B cell (primary cell): ENCODE data around the gene KIF16B. TPM values are rescaled to one million over a fixed set of nuclear protein-coding genes. Genes with fewer than 3 reads are reported as not detected.

Experiments
- ATAC-seq: fragments of 200-7000 bp; cut with Tn5 transposase; one replicate; pipeline ENCODE4 v1.10.0; 2021; ENCODE audit warnings: low read depth, mild to moderate bottlenecking, moderate number of reproducible peaks, moderate library complexity
- CTCF ChIA-PET: fragments of 350-600 bp; sonication (Branson Sonifier 250); formaldehyde crosslinking; loops from one replicate; lab custom pipeline; 2021; ENCODE audit warnings: antibody characterized with exemption, inconsistent platforms; lab: Charles Lee
- POLR2A ChIA-PET: fragments of 350-600 bp; sonication (Branson Sonifier 250); formaldehyde crosslinking; loops from one replicate; lab custom pipeline; 2021; ENCODE audit warnings: antibody characterized with exemption; lab: Charles Lee
- DNase-seq: peaks from one replicate; pipeline ENCODE4 v3.0.0; 2013
- H2AFZ ChIP-seq: 2 replicates; pipeline ENCODE4 v1.6.1; 2012; ENCODE audit warnings: mild to moderate bottlenecking, low read depth, low read length; ENCODE audit not compliant: insufficient read depth, poor library complexity, severe bottlenecking
- H3K27ac ChIP-seq, 2 donors: 1 replicate in 1 of 2; 2 replicates in 1 of 2; pipeline ENCODE4 v1.5.1; 2012 to 2013; ENCODE audit warnings: low read length in 2 of 2, mild to moderate bottlenecking in 2 of 2, moderate library complexity in 1 of 2
- H3K27me3 ChIP-seq, 4 experiments: fragments of 200-600 bp in 1 of 4; sonication (generic) in 1 of 4; replicated peaks in 1 of 4; 1 replicate in 2 of 4; 2 replicates in 2 of 4; pipeline versions ENCODE4 v1.6.1 to v1.7.0; 2013 to 2016; ENCODE audit warnings: low read length in 3 of 4, mild to moderate bottlenecking in 2 of 4, mixed read lengths in 1 of 4, moderate library complexity in 1 of 4; ENCODE audit not compliant: insufficient read depth in 4 of 4, control insufficient read depth in 3 of 4; ENCODE audit errors: control extremely low read depth in 1 of 4
- H3K36me3 ChIP-seq, 2 experiments: replicated peaks in 1 of 2; 1 replicate in 1 of 2; 2 replicates in 1 of 2; pipeline versions ENCODE4 v1.6.1 to v1.7.1; 2013; ENCODE audit warnings: low read length in 1 of 2; ENCODE audit not compliant: insufficient read depth in 2 of 2, control insufficient read depth in 1 of 2; ENCODE audit errors: control extremely low read depth in 1 of 2, extremely low read depth in 1 of 2
- H3K4me1 ChIP-seq, 2 donors: fragments of 200-600 bp in 1 of 2; sonication (generic) in 1 of 2; 1 replicate in 1 of 2; 2 replicates in 1 of 2; pipeline versions ENCODE4 v1.5.1 to v1.6.1; 2013 to 2017; ENCODE audit warnings: low read length in 2 of 2; ENCODE audit not compliant: control insufficient read depth in 2 of 2, insufficient read depth in 2 of 2
- H3K4me2 ChIP-seq: replicated peaks from 2 replicates; pipeline ENCODE3; 2012; ENCODE audit warnings: mild to moderate bottlenecking, low read depth, low read length; ENCODE audit not compliant: poor library complexity, severe bottlenecking
- H3K4me3 ChIP-seq, 5 experiments: fragments of 200-600 bp in 1 of 5; sonication (generic) in 1 of 5; 1 replicate in 3 of 5; 2 replicates in 2 of 5; pipeline versions ENCODE4 v1.5.1 to v1.7.0; 2011 to 2016; ENCODE audit warnings: low read length in 4 of 5, mild to moderate bottlenecking in 4 of 5, low read depth in 2 of 5, control low read depth in 1 of 5, moderate library complexity in 1 of 5; ENCODE audit not compliant: insufficient read depth in 1 of 5; ENCODE audit errors: control extremely low read depth in 1 of 5, extremely low read depth in 1 of 5
- H3K79me2 ChIP-seq: fragments of 200-600 bp; sonication (generic); one replicate; pipeline ENCODE4 v1.6.0; 2016; ENCODE audit warnings: low read length; ENCODE audit not compliant: control insufficient read depth, insufficient read depth
- H3K9ac ChIP-seq: fragments of 200-600 bp; sonication (generic); 2 replicates; pipeline ENCODE4 v1.6.1; 2017; ENCODE audit warnings: mild to moderate bottlenecking, low read length, moderate library complexity
- H3K9me3 ChIP-seq, 3 donors: one replicate each; pipeline versions ENCODE4 v1.6.1 to v1.7.1; 2013; ENCODE audit warnings: low read length in 2 of 3; ENCODE audit not compliant: control insufficient read depth in 2 of 3, insufficient read depth in 1 of 3; ENCODE audit errors: control extremely low read depth in 1 of 3
- H4K20me1 ChIP-seq: 2 replicates; pipeline ENCODE4 v1.6.0; 2012; ENCODE audit warnings: mild to moderate bottlenecking, low read length; ENCODE audit not compliant: insufficient read depth, control insufficient read depth, poor library complexity, severe bottlenecking
- H3K27ac Mint-ChIP-seq: one replicate; pipeline ENCODE4 v1.8.0; 2021; ENCODE audit warnings: mixed read lengths
- H3K27me3 Mint-ChIP-seq: one replicate; pipeline ENCODE4 v1.8.0; 2021; ENCODE audit warnings: mixed read lengths
- H3K4me1 Mint-ChIP-seq: one replicate; pipeline ENCODE4 v1.8.0; 2021; ENCODE audit warnings: mixed read lengths
- H3K4me3 Mint-ChIP-seq: one replicate; pipeline ENCODE4 v1.8.0; 2021; ENCODE audit warnings: mixed read lengths
- H3K9me3 Mint-ChIP-seq: one replicate; pipeline ENCODE4 v1.8.0; 2022; ENCODE audit warnings: mixed read lengths; ENCODE audit not compliant: insufficient read depth
- CTCF ChIP-seq: fragments of 200-600 bp; IDR thresholded peaks from one replicate; pipeline ENCODE4 v1.8.0; 2022; ENCODE audit warnings: antibody characterized with exemption, mild to moderate bottlenecking
- EZH2 ChIP-seq: IDR thresholded peaks from 2 replicates; pipeline ENCODE4 v1.6.1; 2012; ENCODE audit warnings: borderline replicate concordance, low read depth, mild to moderate bottlenecking, moderate library complexity, low read length; ENCODE audit not compliant: insufficient read depth, poor library complexity, severe bottlenecking
- WGBS: methylation state at CpG from one replicate; pipeline ENCODE4 v1.1.5; 2013; ENCODE audit warnings: missing lambda C conversion rate; ENCODE audit not compliant: insufficient coverage; 5-methylcytosine and 5-hydroxymethylcytosine counted together
- intact Hi-C: fragments of 100-400 bp; cut with micrococcal nuclease; formaldehyde crosslinking; loops from one replicate; pipeline ENCODE4 v1.10.0; 2022
- polyA plus RNA-seq: library from polyadenylated mRNA; depleted of rRNA; stranded (reverse); fragments of >200 nt; gene quantifications from 2 replicates; pipeline ENCODE4 v1.2.3, GENCODE V29; 2012
- total RNA-seq, 2 donors: library from RNA; stranded (reverse); fragments of 120-200 nt in 1 of 2; gene quantifications; 1 replicate in 1 of 2; 2 replicates in 1 of 2; pipeline versions ENCODE4 v1.2.3 to v1.2.4, GENCODE V29; 2013 to 2022

Gene KIF16B
- total and polyA plus RNA-seq, 2 donors (not counting 1 experiment from before 2014, with no cell fraction given) = 4.5 to 13.0 TPM

- TF ChIP-seq EZH2 (no peak), CTCF (no peak)
- Histone ChIP-seq H3K9me3 (no peaks in the 10 kb centered on the region), H3K27me3 (no peaks in the 10 kb centered on the region), H3K4me1 (no peaks in the 10 kb centered on the region), H3K4me3 (no peak overlapping the region), H3K79me2 (peaks cover 9% of the 10 kb centered on the region), H2AFZ (no peak overlapping the region), H3K4me2 (no peak overlapping the region), H4K20me1 (peaks cover 5% of the 10 kb centered on the region), H3K27ac (no peak overlapping the region), H3K36me3 (peaks cover 0 to 2% of the 10 kb centered on the region in 2 experiments), H3K9ac (no peak overlapping the region)
- Mint-ChIP-seq H3K4me1 (peaks cover 2% of the 10 kb centered on the region), H3K27me3 (no peaks in the 10 kb centered on the region), H3K4me3 (no peak overlapping the region), H3K27ac (no peak overlapping the region), H3K9me3 (no peaks in the 10 kb centered on the region)
- WGBS = 96% methylated on average over 4 of the region's 4 CpGs
- intact Hi-C loops = no loop called here
- no peak for DNase-seq
- no peak for ATAC-seq
- POLR2A ChIA-PET = no interaction called here
- CTCF ChIA-PET = no interaction called here
Observed at GRCh38 chr20:16544949-16545348, 28.3 kb downstream of the KIF16B start.

GRCh38 chr20:16542477-16542876, 30.8 kb downstream of the KIF16B start:
- H3K27ac Mint-ChIP-seq = no peak overlapping the region
- no peaks in the 10 kb centered on the region for H3K4me1 ChIP-seq
- H3K9me3 Mint-ChIP-seq = no peaks in the 10 kb centered on the region
- no peak overlapping the region for H3K4me3 Mint-ChIP-seq
- peaks cover 2% of the 10 kb centered on the region for H3K4me1 Mint-ChIP-seq
- H3K9ac ChIP-seq = no peak overlapping the region
- H3K27me3 ChIP-seq = no peaks in the 10 kb centered on the region
- H2AFZ ChIP-seq = no peak overlapping the region
- no peaks in the 10 kb centered on the region for H4K20me1 ChIP-seq
- ATAC-seq (no peak), DNase-seq (no peak)
- ChIA-PET POLR2A (no interaction called here), CTCF (no interaction called here)
- H3K4me2 ChIP-seq = no peak overlapping the region
- intact Hi-C loops = no loop called here
- TF ChIP-seq CTCF (no peak), EZH2 (no peak)
- WGBS = 90% methylated on average over 4 of the region's 4 CpGs
- H3K27ac ChIP-seq = no peak overlapping the region
- H3K27me3 Mint-ChIP-seq = no peaks in the 10 kb centered on the region
- H3K36me3 ChIP-seq = peaks cover 0 to 2% of the 10 kb centered on the region in 2 experiments
- no peak overlapping the region for H3K4me3 ChIP-seq
- H3K79me2 ChIP-seq = peaks cover 4% of the 10 kb centered on the region
- no peaks in the 10 kb centered on the region for H3K9me3 ChIP-seq
